Breast epithelium (tissue), 3 donors: ENCODE results near the gene CLDN25.
A peak's percentile ranks its signal among the peaks of the same experiment; 100 is the strongest.

Source experiments
- POLR2AphosphoS5 ChIP-seq, 3 donors: sonication (generic); formaldehyde crosslinking; IDR thresholded peaks; one replicate each; pipeline ENCODE4 v1.6.1; 2017; ENCODE audit warnings: antibody characterized with exemption in 3 of 3
- TF ChIP-seq, protein P1 (sequence below), 3 donors: fragments of 450-650 bp; IDR thresholded peaks; one replicate each; pipeline ENCODE4 v1.5.1; 2016 to 2017; ENCODE audit warnings: antibody characterized with exemption in 3 of 3, mild to moderate bottlenecking in 3 of 3, moderate library complexity in 3 of 3

DNA sequence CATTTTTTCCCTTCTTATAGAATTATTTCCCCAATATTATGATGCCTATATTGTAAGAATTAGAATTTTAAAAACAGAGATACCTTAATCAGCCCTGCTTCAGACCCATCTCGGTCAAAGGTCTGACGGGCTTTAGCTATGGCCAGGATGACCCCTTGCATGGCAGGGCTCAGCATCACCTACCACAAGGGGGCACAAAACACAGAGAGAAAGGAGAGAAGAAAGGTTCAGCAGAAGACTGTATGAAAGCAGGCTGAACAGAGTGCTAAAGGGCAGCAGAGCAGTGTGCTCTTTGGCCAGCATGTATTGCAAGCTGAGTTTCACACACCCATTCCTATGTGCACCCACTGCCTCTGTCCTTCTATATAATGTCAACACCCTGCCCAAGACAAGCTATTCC lies 26.8 kb downstream of the CLDN25 start:
- TF ChIP-seq POLR2AphosphoS5 (IDR thresholded peaks at IDR 0.05), result no peak
- TF ChIP-seq, protein P1, sequence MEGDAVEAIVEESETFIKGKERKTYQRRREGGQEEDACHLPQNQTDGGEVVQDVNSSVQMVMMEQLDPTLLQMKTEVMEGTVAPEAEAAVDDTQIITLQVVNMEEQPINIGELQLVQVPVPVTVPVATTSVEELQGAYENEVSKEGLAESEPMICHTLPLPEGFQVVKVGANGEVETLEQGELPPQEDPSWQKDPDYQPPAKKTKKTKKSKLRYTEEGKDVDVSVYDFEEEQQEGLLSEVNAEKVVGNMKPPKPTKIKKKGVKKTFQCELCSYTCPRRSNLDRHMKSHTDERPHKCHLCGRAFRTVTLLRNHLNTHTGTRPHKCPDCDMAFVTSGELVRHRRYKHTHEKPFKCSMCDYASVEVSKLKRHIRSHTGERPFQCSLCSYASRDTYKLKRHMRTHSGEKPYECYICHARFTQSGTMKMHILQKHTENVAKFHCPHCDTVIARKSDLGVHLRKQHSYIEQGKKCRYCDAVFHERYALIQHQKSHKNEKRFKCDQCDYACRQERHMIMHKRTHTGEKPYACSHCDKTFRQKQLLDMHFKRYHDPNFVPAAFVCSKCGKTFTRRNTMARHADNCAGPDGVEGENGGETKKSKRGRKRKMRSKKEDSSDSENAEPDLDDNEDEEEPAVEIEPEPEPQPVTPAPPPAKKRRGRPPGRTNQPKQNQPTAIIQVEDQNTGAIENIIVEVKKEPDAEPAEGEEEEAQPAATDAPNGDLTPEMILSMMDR (IDR thresholded peaks at IDR 0.05), result peak in 1 of 3 donors; percentile 10
